Fibroblast of villous mesenchyme (primary cell): ENCODE measurements around the gene USP10. TPM values are rescaled to one million over a fixed set of nuclear protein-coding genes. Genes with fewer than 3 reads are reported as not detected.

ENCODE experiments used
- DNase-seq: peaks from one replicate; pipeline ENCODE4 v3.0.0-alpha.2; 2010; ENCODE audit warnings: low read depth
- H3K4me3 ChIP-seq: 2 replicates; pipeline ENCODE4 v1.5.1; 2011; ENCODE audit warnings: low read depth, mild to moderate bottlenecking, low read length
- total RNA-seq: library from RNA; depleted of rRNA; stranded (reverse); fragments of >200 nt; gene quantifications from 2 replicates; pipeline ENCODE4 v1.2.3, GENCODE V29; 2012
- TF ChIP-seq, protein P1 (sequence below): IDR thresholded peaks from 2 replicates; pipeline ENCODE4 v1.5.1; 2012; ENCODE audit warnings: low read depth, mild to moderate bottlenecking, low read length; ENCODE audit not compliant: insufficient read depth

The USP10 gene
- total RNA-seq, 1 donor, result 65.2 TPM

DNA sequence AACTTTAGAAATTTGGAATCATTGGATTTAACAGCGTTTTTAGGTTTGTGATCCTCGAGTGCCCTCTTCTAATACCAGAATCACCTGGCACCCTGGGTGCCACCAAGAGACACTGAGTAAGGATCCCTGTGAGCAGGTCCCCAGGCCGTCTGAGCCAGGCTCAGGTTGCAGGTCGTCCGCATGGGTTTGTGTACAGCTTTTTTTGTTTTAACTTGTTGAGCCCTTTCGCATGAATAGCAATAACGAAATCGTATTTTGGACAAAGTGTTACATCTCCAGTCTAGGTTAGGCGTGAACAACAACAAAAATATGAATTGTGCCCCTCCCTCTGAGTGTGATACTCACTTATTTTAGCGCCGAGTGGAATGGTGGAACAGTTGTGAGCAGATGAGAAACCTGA lies 10.9 kb downstream of the USP10 start:
- no peak overlapping the region for H3K4me3 ChIP-seq
- TF ChIP-seq, protein P1, sequence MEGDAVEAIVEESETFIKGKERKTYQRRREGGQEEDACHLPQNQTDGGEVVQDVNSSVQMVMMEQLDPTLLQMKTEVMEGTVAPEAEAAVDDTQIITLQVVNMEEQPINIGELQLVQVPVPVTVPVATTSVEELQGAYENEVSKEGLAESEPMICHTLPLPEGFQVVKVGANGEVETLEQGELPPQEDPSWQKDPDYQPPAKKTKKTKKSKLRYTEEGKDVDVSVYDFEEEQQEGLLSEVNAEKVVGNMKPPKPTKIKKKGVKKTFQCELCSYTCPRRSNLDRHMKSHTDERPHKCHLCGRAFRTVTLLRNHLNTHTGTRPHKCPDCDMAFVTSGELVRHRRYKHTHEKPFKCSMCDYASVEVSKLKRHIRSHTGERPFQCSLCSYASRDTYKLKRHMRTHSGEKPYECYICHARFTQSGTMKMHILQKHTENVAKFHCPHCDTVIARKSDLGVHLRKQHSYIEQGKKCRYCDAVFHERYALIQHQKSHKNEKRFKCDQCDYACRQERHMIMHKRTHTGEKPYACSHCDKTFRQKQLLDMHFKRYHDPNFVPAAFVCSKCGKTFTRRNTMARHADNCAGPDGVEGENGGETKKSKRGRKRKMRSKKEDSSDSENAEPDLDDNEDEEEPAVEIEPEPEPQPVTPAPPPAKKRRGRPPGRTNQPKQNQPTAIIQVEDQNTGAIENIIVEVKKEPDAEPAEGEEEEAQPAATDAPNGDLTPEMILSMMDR, result no peak
- no peak for DNase-seq

DNA sequence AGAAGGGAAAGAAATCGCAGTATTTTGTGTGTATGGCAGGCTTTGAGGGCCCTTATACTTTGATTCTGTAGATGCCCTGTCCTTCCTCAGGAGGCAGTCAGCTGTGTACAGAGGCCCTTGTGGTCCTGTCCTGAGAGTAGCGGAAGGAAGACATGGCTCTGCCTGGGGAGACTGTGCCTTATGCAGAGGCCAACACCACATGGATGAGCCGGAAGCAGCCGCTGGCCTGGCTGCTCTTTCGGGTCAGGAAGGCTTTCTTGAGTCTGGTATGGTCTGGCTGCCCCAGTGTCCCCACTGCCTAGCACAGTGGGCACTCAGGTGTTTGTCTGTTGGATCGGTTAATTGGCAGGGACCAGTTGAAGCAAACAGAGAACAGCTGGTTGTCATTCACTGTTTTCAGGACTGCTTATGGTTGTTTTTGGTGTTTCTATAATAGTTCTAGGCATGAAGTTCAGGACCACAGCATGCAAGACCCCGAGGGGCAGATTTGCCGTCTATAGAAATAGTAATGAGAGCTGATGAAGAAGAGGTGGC lies 12.4 kb downstream of the USP10 start:
- H3K4me3 ChIP-seq, result no peak overlapping the region
- no peak for DNase-seq
- TF ChIP-seq, protein P1, result no peak

DNA sequence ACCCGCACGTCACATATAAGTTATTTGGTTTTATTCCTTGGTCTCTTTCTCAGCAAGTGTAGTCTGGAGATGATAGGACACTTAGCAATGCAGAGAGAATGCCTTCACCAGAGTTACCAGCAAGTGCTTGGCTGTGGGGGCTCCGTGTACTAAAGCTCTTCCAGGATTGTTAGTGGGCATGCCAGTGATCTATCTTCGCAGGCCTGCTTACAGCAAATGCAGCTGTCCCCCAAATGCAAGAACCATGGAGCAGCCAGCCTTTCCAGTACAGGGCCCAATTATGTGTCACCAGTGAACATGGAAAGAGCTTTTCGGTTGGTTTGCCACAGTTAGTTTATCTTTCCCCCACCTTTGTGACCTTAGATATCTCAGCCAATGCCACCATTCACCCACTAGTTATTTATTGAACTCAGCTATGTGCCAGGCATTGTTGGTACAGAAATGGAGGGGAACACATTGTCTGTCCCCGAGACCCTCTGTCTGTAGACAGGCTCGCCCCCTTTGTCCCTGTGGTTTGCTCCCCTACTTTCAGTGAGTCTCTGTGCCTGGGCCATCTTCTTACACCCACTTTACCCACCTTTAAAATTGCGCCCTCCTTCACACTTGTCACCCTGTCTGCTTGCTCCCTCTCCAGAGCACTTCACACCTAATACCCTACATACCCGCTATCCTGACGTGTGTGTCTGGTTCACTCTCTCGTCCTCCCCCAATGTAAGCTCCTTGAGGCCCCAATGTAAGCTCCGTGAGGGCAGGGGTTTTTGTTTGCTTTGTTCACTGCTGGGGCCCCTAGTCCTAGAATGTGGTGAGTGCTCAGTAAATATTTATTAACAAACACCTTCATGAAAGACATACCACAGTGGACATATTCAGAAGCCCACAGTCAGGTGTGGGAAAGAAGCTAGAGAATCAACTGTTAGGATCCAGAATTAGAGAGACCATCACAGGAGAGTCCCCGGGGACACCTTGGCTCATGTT lies 13.3 kb downstream of the USP10 start:
- TF ChIP-seq, protein P1, result no peak

DNA sequence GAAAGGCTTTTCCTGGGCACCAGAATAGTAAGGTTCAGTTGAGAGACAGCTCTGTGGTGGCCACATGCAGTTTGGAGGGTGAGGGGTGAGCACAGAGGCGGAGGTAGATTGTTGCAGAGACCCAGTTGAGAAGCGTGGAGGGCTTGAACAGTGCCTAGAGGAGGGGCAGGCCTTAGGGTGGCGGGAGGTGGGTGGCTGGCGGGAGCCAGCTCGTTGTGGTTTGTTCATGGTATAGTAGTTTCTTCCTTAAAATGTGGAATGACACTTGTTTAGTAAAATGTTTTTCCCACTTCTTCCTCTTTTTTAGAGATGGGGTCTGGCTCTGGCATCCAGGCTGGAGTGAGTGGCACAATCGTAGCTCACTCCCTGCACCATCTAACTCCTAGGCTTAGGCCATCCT lies 14.2 kb downstream of the USP10 start:
- H3K4me3 ChIP-seq, result no peak overlapping the region
- TF ChIP-seq, protein P1, result no peak
- no peak for DNase-seq

More for the DNA sequence above, 13.3 kb downstream of the USP10 start:
- H3K4me3 ChIP-seq, result no peak overlapping the region
- DNase-seq, result no peak

DNA sequence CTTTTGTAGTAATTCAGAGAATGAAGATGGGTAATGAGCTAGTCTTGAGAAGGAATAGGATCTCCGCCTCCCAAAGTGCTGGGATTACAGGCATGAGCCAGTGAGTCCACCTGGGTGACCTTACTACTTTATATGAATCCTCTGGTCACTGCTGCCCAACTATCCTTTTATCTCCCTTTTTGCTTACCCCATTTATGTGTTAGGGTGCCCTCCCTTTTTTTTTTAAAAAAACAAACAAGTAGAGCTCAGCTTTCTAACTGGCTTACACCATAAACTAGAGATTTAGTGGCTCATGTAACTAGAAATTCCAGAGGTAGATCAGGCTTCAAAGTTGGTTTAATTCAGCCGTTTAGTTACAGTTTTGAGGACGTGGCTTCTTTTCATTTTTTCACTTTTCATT lies 15.6 kb downstream of the USP10 start:
- TF ChIP-seq, protein P1, result no peak
- no peak overlapping the region for H3K4me3 ChIP-seq
- DNase-seq, result no peak

DNA sequence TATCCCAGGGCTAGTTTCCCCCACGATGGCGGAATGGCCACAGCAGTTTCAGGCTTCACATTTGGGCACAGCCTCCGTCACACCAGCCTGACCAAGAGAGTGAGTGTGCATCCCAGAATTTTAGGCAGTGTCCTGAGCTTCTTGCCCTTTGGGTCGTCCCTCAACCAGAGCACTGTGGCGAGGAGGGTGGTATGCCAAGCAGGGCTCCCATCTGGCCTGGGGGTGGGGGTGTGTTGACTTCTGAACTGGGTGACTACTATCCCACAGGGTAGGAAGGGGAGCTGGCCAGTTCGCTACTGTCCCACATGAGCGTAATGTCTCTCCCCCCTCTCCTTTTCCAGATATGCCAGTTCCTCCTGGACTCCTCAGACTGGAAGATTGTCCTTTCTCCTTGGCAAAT lies 16.1 kb downstream of the USP10 start:
- TF ChIP-seq, protein P1, result no peak
- no peak overlapping the region for H3K4me3 ChIP-seq
- DNase-seq, result no peak
